HEK293 (cell line): Measurements from ENCODE around the gene GAS1.
A peak's percentile ranks its signal among the peaks of the same experiment; 100 is the strongest.

ENCODE experiments used
- FEZF1 ChIP-seq: fragments of 450-650 bp; formaldehyde crosslinking; IDR thresholded peaks from 2 replicates; pipeline ENCODE4 v1.5.1; 2016; ENCODE audit warnings: missing biosample characterization, missing genetic modification characterization
- HOXA7 ChIP-seq: sonication (generic); formaldehyde crosslinking; IDR thresholded peaks from 2 replicates; pipeline ENCODE4 v1.8.1; 2022; ENCODE audit warnings: missing genetic modification reagents, borderline replicate concordance
- KLF8 ChIP-seq: fragments of 450-650 bp; formaldehyde crosslinking; IDR thresholded peaks from 2 replicates; pipeline ENCODE4 v1.5.1; 2016; ENCODE audit warnings: missing biosample characterization, missing genetic modification characterization
- PRDM2 ChIP-seq: fragments of 450-650 bp; formaldehyde crosslinking; IDR thresholded peaks from 2 replicates; pipeline ENCODE4 v1.5.1; 2016; ENCODE audit warnings: missing biosample characterization, missing genetic modification characterization, borderline replicate concordance
- PRDM6 ChIP-seq: fragments of 450-650 bp; formaldehyde crosslinking; IDR thresholded peaks from 2 replicates; pipeline ENCODE4 v1.5.1; 2017; ENCODE audit warnings: missing biosample characterization, missing genetic modification characterization
- ZBTB1 ChIP-seq: fragments of 450-650 bp; formaldehyde crosslinking; IDR thresholded peaks from 2 replicates; pipeline ENCODE4 v1.5.1; 2016; ENCODE audit warnings: missing biosample characterization, missing genetic modification characterization
- ZBTB21 ChIP-seq: fragments of 450-650 bp; formaldehyde crosslinking; IDR thresholded peaks from 2 replicates; pipeline ENCODE4 v1.5.1; 2017; ENCODE audit warnings: missing biosample characterization, missing genetic modification characterization
- ZIC2 ChIP-seq: fragments of 450-650 bp; formaldehyde crosslinking; IDR thresholded peaks from 2 replicates; pipeline ENCODE4 v1.5.1; 2016; ENCODE audit warnings: missing biosample characterization, missing genetic modification characterization
- ZNF10 ChIP-seq: fragments of 450-650 bp; formaldehyde crosslinking; IDR thresholded peaks from 2 replicates; pipeline ENCODE4 v1.5.1; 2017; ENCODE audit warnings: missing biosample characterization, missing genetic modification characterization
- ZNF112 ChIP-seq: fragments of 450-650 bp; formaldehyde crosslinking; IDR thresholded peaks from 2 replicates; pipeline ENCODE4 v1.5.0; 2017; ENCODE audit warnings: missing biosample characterization, missing genetic modification characterization
- ZNF140 ChIP-seq: fragments of 450-650 bp; formaldehyde crosslinking; IDR thresholded peaks from 2 replicates; pipeline ENCODE4 v1.5.1; 2016; ENCODE audit warnings: missing biosample characterization, missing genetic modification characterization
- ZNF146 ChIP-seq: fragments of 450-650 bp; formaldehyde crosslinking; IDR thresholded peaks from 2 replicates; pipeline ENCODE4 v1.5.1; 2016; ENCODE audit warnings: missing biosample characterization, missing genetic modification characterization
- ZNF423 ChIP-seq: fragments of 450-650 bp; formaldehyde crosslinking; IDR thresholded peaks from 2 replicates; pipeline ENCODE4 v1.5.1; 2016; ENCODE audit warnings: missing biosample characterization, missing genetic modification characterization
- ZNF426 ChIP-seq: fragments of 450-650 bp; formaldehyde crosslinking; IDR thresholded peaks from 2 replicates; pipeline ENCODE4 v1.5.1; 2017; ENCODE audit warnings: missing biosample characterization, missing genetic modification characterization, mild to moderate bottlenecking, inconsistent platforms, moderate library complexity
- ZNF449 ChIP-seq: fragments of 450-650 bp; formaldehyde crosslinking; IDR thresholded peaks from 2 replicates; pipeline ENCODE4 v1.5.1; 2017; ENCODE audit warnings: missing biosample characterization, mild to moderate bottlenecking, missing genetic modification characterization, moderate library complexity
- ZNF473 ChIP-seq: fragments of 450-650 bp; formaldehyde crosslinking; IDR thresholded peaks from 2 replicates; pipeline ENCODE4 v1.5.1; 2017; ENCODE audit warnings: missing biosample characterization, missing genetic modification characterization
- ZNF501 ChIP-seq: fragments of 450-650 bp; formaldehyde crosslinking; IDR thresholded peaks from 2 replicates; pipeline ENCODE4 v1.5.1; 2016; ENCODE audit warnings: missing biosample characterization, missing genetic modification characterization
- ZNF510 ChIP-seq: fragments of 450-650 bp; formaldehyde crosslinking; IDR thresholded peaks from 2 replicates; pipeline ENCODE4 v1.5.1; 2018; ENCODE audit warnings: mild to moderate bottlenecking, missing genetic modification characterization, missing biosample characterization; ENCODE audit not compliant: insufficient replicate concordance
- ZNF561 ChIP-seq: fragments of 450-650 bp; IDR thresholded peaks from 2 replicates; pipeline ENCODE4 v1.5.1; 2018; ENCODE audit warnings: missing biosample characterization, missing genetic modification characterization, borderline replicate concordance
- ZNF624 ChIP-seq: fragments of 450-650 bp; formaldehyde crosslinking; IDR thresholded peaks from 2 replicates; pipeline ENCODE4 v1.5.1; 2017; ENCODE audit warnings: missing biosample characterization, missing genetic modification characterization
- ZNF658 ChIP-seq: fragments of 450-650 bp; formaldehyde crosslinking; IDR thresholded peaks from 2 replicates; pipeline ENCODE4; 2016; ENCODE audit warnings: missing biosample characterization, missing genetic modification characterization
- ZNF701 ChIP-seq: fragments of 450-650 bp; formaldehyde crosslinking; IDR thresholded peaks from 2 replicates; pipeline ENCODE4 v1.5.1; 2016; ENCODE audit warnings: missing biosample characterization, missing genetic modification characterization
- ZNF768 ChIP-seq: fragments of 450-650 bp; formaldehyde crosslinking; IDR thresholded peaks from 2 replicates; pipeline ENCODE4 v1.5.1; 2018; ENCODE audit warnings: missing biosample characterization, mild to moderate bottlenecking, missing genetic modification characterization
- ZNF777 ChIP-seq: fragments of 450-650 bp; formaldehyde crosslinking; IDR thresholded peaks from 2 replicates; pipeline ENCODE4 v1.5.1; 2017; ENCODE audit warnings: missing biosample characterization, missing genetic modification characterization, borderline replicate concordance
- ZNF843 ChIP-seq: fragments of 450-650 bp; formaldehyde crosslinking; IDR thresholded peaks from 2 replicates; pipeline ENCODE4 v1.5.1; 2016; ENCODE audit warnings: missing biosample characterization, missing genetic modification characterization
- ZSCAN5A ChIP-seq: fragments of 450-650 bp; formaldehyde crosslinking; IDR thresholded peaks from 2 replicates; pipeline ENCODE4 v1.5.1; 2016; ENCODE audit warnings: missing biosample characterization, missing genetic modification characterization
- ZXDB ChIP-seq: fragments of 450-650 bp; formaldehyde crosslinking; IDR thresholded peaks from 2 replicates; pipeline ENCODE4 v1.5.1; 2016; ENCODE audit warnings: missing biosample characterization, missing genetic modification characterization
- TF ChIP-seq, protein P1 (sequence below): fragments of 450-650 bp; formaldehyde crosslinking; IDR thresholded peaks from 2 replicates; pipeline ENCODE4 v1.5.1; 2016; ENCODE audit warnings: missing biosample characterization, missing genetic modification characterization

Gene GAS1

DNA sequence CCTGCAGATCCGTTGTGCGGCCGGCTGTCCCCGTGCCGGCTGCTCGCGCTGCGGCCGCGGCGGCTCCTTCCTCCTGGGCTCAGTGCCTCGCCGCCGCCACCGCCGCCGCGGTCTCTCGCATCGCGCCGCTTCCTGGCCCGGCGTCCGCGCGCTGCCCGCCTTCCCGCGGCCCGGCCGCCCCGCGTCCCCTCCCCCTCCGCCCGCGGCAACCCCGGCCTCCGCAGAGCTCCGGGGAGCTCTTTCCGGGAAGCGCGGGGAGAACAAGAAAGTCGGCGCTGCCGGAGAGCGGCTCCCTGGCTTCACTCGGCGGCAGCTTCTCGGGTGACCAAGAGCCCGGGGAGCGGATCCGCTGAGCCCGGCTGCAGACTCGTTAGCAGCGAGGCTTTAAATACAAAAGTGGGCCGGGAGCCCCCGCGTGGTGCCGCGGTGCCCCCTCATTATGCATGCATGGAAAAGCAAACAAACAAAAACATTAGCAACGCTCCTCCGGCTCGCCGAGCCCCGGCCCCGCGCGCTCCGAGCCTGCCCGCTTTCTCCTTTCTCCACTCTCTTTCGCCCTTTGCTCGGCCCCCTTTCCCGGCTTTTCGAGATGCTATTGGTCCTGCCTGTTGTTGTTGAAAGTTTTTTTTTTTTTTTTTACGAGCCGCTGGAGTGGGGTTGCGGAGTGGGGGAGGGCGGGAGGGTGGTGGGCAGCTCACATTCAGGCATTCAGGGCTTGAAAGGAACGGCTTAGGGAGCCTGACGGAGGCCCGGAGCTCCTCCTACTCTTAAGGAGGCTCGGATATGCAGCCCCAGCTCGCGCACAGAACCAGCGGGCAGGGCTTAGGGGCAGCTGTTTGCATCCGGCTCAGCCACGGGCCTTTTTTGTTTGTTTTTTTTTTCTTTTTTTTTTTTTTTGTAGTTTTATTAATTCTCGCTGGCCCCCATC, at the start of gene GAS1 (continued):
- TF ChIP-seq FEZF1 (peak; percentile 75), ZNF449 (no peak), ZBTB21 (tag by site-specific recombination) (no peak), HOXA7 (CRISPR knock-in tag) (no peak), ZSCAN5A (tag by site-specific recombination) (no peak), ZNF146 (tag by site-specific recombination) (no peak), ZNF426 (tag by site-specific recombination) (no peak), ZNF843 (tag by site-specific recombination) (peak; percentile 76), ZNF510 (no peak), ZNF501 (tag by site-specific recombination) (peak; percentile 63; the same call in 1 of the 2 replicates), ZBTB1 (tag by site-specific recombination) (peak; percentile 8; the same call in 1 of the 2 replicates), KLF8 (tag by site-specific recombination) (no peak; the same call in none of the 2 replicates), PRDM2 (tag by site-specific recombination) (no peak), ZNF768 (tag by site-specific recombination) (no peak), PRDM6 (tag by site-specific recombination) (peak; percentile 15; the same call in 1 of the 2 replicates), ZNF701 (tag by site-specific recombination) (no peak), ZNF423 (tag by site-specific recombination) (no peak), ZNF777 (no peak), ZNF624 (tag by site-specific recombination) (no peak), ZNF112 (tag by site-specific recombination) (no peak), ZXDB (tag by site-specific recombination) (peak; percentile 95), ZNF140 (tag by site-specific recombination) (no peak), ZNF561 (tag by site-specific recombination) (peak; percentile 71; the same call in 1 of the 2 replicates), ZNF10 (tag by site-specific recombination) (no peak), ZNF473 (tag by site-specific recombination) (no peak), ZNF658 (tag by site-specific recombination) (no peak), ZIC2 (tag by site-specific recombination) (peak; percentile 68)
- TF ChIP-seq, protein P1, sequence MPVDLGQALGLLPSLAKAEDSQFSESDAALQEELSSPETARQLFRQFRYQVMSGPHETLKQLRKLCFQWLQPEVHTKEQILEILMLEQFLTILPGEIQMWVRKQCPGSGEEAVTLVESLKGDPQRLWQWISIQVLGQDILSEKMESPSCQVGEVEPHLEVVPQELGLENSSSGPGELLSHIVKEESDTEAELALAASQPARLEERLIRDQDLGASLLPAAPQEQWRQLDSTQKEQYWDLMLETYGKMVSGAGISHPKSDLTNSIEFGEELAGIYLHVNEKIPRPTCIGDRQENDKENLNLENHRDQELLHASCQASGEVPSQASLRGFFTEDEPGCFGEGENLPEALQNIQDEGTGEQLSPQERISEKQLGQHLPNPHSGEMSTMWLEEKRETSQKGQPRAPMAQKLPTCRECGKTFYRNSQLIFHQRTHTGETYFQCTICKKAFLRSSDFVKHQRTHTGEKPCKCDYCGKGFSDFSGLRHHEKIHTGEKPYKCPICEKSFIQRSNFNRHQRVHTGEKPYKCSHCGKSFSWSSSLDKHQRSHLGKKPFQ (tag by site-specific recombination), result no peak
